BLaER1 treated with 17β-estradiol and CSF1 and Interleukin-3, amounts not matched to agents 10 nM and 100 nM (cell line): ENCODE data around the gene ZNF652.

ENCODE experiments used
- H3K27ac ChIP-seq, 11 experiments: shearing (Covaris generic); formaldehyde crosslinking; 2 replicates each; pipeline ENCODE4 v1.8.1; 2022
- H3K27me3 ChIP-seq, 11 experiments: shearing (Covaris generic); formaldehyde crosslinking; 2 replicates each; pipeline ENCODE4 v1.8.1; 2022
- H3K36me3 ChIP-seq, 11 experiments: shearing (Covaris generic); formaldehyde crosslinking; 2 replicates each; pipeline ENCODE4 v1.8.1; 2022
- H3K4me1 ChIP-seq, 10 experiments: shearing (Covaris generic); formaldehyde crosslinking; 2 replicates each; pipeline ENCODE4 v1.8.1; 2022
- H3K4me2 ChIP-seq, 11 experiments: shearing (Covaris generic); formaldehyde crosslinking; 2 replicates each; pipeline ENCODE4 v1.8.1; 2022
- H3K4me3 ChIP-seq, 10 experiments: shearing (Covaris generic); formaldehyde crosslinking; 2 replicates each; pipeline ENCODE4 v1.8.1; 2022
- H3K9ac ChIP-seq, 11 experiments: shearing (Covaris generic); formaldehyde crosslinking; 2 replicates each; pipeline ENCODE4 v1.8.1; 2022
- H3K9me3 ChIP-seq, 11 experiments: shearing (Covaris generic); formaldehyde crosslinking; replicated peaks in 1 of 11; 2 replicates each; pipeline ENCODE4 v1.8.1; 2022
- H4K20me1 ChIP-seq, 11 experiments: shearing (Covaris generic); formaldehyde crosslinking; 2 replicates each; pipeline ENCODE4 v1.8.1; 2022
- Cebpa-rat ChIP-seq, 11 experiments: shearing (Covaris generic); IDR thresholded peaks; 2 replicates each; pipeline ENCODE4 v1.8.1; 2022

Gene ZNF652

DNA sequence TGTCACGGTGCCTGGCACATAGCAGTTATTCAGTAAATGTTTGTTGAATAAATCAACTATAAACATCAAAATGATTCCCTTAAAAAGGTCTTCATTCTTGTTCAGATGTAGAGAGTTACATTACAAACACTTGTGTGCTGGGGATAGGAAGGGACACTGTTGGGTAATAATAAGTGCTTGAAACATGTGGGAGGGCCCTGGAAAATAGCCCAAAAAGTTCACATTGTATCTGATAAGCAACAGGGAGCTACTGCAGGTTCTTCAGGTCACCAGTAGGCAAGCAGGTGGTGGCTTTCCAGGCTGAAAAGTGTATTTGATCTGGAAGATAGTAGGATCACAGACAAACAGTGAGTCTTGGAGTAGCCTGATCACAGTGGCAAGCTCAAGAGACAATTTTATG is 19.0 kb upstream of the ZNF652 start:
- Histone ChIP-seq H3K9ac (no peak overlapping the region), H3K27me3 (no peaks in the 10 kb centered on the region), H3K36me3 (peaks cover 0 to 13% (median 0%) of the 10 kb centered on the region in 11 experiments; a peak in 4 of 22 replicates), H3K27ac (no peak overlapping the region), H3K4me1 (peaks cover 0 to 32% (median 11%) of the 10 kb centered on the region in 10 experiments; a peak in 10 of 20 replicates), H3K4me3 (no peak overlapping the region), H3K4me2 (0 out of 22 replicates have a peak overlapping the region, but pooled peaks of 4 of the 11 experiments have one; percentile 1 to 43 (median 6)), H4K20me1 (no peaks in the 10 kb centered on the region), H3K9me3 (peaks cover 6 to 22% (median 15%) of the 10 kb centered on the region in 11 experiments; a peak in 18 of 22 replicates)
- TF ChIP-seq Cebpa-rat (IDR thresholded peaks at IDR 0.05), result no peak

DNA sequence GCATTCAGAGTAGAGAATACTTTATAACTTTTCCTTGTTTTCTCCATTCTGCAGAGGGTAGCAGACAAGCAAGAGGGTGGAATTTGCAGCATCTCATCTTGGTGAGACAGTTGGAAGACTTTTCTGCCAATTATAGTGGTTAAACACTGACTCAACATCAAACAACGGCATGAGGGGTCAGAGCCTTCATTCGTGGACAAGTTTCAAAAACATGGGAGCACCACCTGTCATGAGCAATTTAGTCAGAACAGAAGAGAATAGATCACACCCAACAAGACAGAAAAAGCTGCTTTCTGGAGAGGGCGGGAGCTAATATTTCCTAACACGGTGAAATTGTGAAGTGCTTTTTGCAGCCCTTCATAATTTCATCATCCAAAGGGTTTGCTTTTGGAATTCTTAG is 17.9 kb upstream of the ZNF652 start:
- H3K9me3 ChIP-seq, result peaks cover 6 to 22% (median 15%) of the 10 kb centered on the region in 11 experiments; a peak in 18 of 22 replicates
- H3K27me3 ChIP-seq, result no peaks in the 10 kb centered on the region
- H4K20me1 ChIP-seq, result no peaks in the 10 kb centered on the region
- H3K4me2 ChIP-seq, result no peak overlapping the region
- TF ChIP-seq Cebpa-rat (IDR thresholded peaks at IDR 0.05), result no peak
- H3K9ac ChIP-seq, result no peak overlapping the region
- H3K27ac ChIP-seq, result no peak overlapping the region
- H3K4me3 ChIP-seq, result no peak overlapping the region
- peaks cover 0 to 13% (median 0%) of the 10 kb centered on the region in 11 experiments; a peak in 4 of 22 replicates for H3K36me3 ChIP-seq
- peaks cover 0 to 21% (median 4%) of the 10 kb centered on the region in 10 experiments; a peak in 10 of 20 replicates for H3K4me1 ChIP-seq

- Histone ChIP-seq H3K9ac (no peak overlapping the region), H3K27me3 (no peaks in the 10 kb centered on the region), H3K27ac (no peak overlapping the region), H3K4me3 (no peak overlapping the region), H3K36me3 (peaks cover 0 to 13% (median 0%) of the 10 kb centered on the region in 11 experiments; a peak in 4 of 22 replicates), H3K4me1 (peaks cover 0 to 19% (median 0%) of the 10 kb centered on the region in 10 experiments; a peak in 7 of 20 replicates), H4K20me1 (no peaks in the 10 kb centered on the region), H3K4me2 (no peak overlapping the region), H3K9me3 (peaks cover 6 to 22% (median 15%) of the 10 kb centered on the region in 11 experiments; a peak in 18 of 22 replicates)
- no peak for TF ChIP-seq Cebpa-rat (IDR thresholded peaks at IDR 0.05)
Observed at GRCh38 chr17:49378311-49378710, 16.3 kb upstream of the ZNF652 start.

GRCh38 chr17:49375544-49375943 is 13.5 kb upstream of the ZNF652 start:
- H3K9me3 ChIP-seq, result peaks cover 6 to 22% (median 15%) of the 10 kb centered on the region in 11 experiments; a peak in 18 of 22 replicates

GRCh38 chr17:49373115-49373514 is 11.1 kb upstream of the ZNF652 start:
- no peaks in the 10 kb centered on the region for H4K20me1 ChIP-seq
- H3K27me3 ChIP-seq, result no peaks in the 10 kb centered on the region
- H3K27ac ChIP-seq, result no peak overlapping the region
- peaks cover 0 to 5% (median 0%) of the 10 kb centered on the region in 11 experiments; a peak in 3 of 22 replicates for H3K36me3 ChIP-seq
- no peak overlapping the region for H3K4me3 ChIP-seq
- H3K9me3 ChIP-seq, result peaks cover 0 to 6% (median 5%) of the 10 kb centered on the region in 11 experiments; a peak in 16 of 22 replicates
- peaks cover 0 to 27% (median 11%) of the 10 kb centered on the region in 10 experiments; a peak in 12 of 20 replicates for H3K4me1 ChIP-seq
- no peak overlapping the region for H3K9ac ChIP-seq
- no peak overlapping the region for H3K4me2 ChIP-seq
- TF ChIP-seq Cebpa-rat (IDR thresholded peaks at IDR 0.05), result no peak

More at GRCh38 chr17:49375544-49375943, 13.5 kb upstream of the ZNF652 start:
- no peak for TF ChIP-seq Cebpa-rat (IDR thresholded peaks at IDR 0.05)
- no peak overlapping the region for H3K4me2 ChIP-seq
- H3K4me1 ChIP-seq, result peaks cover 0 to 19% (median 7%) of the 10 kb centered on the region in 10 experiments; a peak in 11 of 20 replicates
- H4K20me1 ChIP-seq, result no peaks in the 10 kb centered on the region
- no peak overlapping the region for H3K27ac ChIP-seq
- peaks cover 0 to 13% (median 0%) of the 10 kb centered on the region in 11 experiments; a peak in 4 of 22 replicates for H3K36me3 ChIP-seq
- no peak overlapping the region for H3K4me3 ChIP-seq
- H3K9ac ChIP-seq, result no peak overlapping the region
- H3K27me3 ChIP-seq, result no peaks in the 10 kb centered on the region

DNA sequence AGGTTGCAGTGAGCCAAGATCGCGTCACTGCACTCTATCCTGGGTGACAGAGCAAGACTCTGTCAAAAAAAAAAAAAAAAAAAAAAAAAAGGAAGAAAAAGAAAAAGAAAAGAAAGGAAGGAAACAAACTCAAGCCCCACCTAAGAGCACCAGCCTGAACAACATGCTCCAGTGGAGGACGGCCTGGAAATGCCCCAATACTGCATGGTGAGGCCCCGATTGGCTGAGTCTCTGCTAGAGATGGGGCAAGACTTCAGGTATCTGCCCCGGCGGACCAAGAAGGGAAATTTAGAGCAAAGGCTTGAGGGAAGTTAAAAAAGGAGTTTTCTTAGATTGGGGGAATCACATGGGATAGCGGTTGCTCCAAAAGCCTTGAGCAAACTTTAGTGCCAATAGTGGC is 10.4 kb upstream of the ZNF652 start:
- no peaks in the 10 kb centered on the region; a peak in 1 of 22 replicates for H3K9me3 ChIP-seq
- H3K4me1 ChIP-seq, result peaks cover 0 to 29% (median 11%) of the 10 kb centered on the region in 10 experiments; a peak in 12 of 20 replicates
- H3K4me2 ChIP-seq, result peak overlapping the region in 5 of 11 experiments; percentile 7 to 30 (median 18); a peak in 3 of 22 replicates

GRCh38 chr17:49370971-49371834 is 9.2 kb upstream of the ZNF652 start:
- H3K9ac ChIP-seq, result no peak overlapping the region
- no peak for TF ChIP-seq Cebpa-rat (IDR thresholded peaks at IDR 0.05)
- peaks cover 0 to 23% (median 11%) of the 10 kb centered on the region in 10 experiments; a peak in 15 of 20 replicates for H3K4me1 ChIP-seq
- H3K4me3 ChIP-seq, result no peak overlapping the region
- no peaks in the 10 kb centered on the region; a peak in 1 of 22 replicates for H3K36me3 ChIP-seq
- no peaks in the 10 kb centered on the region for H4K20me1 ChIP-seq
- peak overlapping the region in 6 of 11 experiments; percentile 4 to 60 (median 28); a peak in 7 of 22 replicates for H3K4me2 ChIP-seq
- no peaks in the 10 kb centered on the region for H3K9me3 ChIP-seq
- no peak overlapping the region for H3K27ac ChIP-seq
- H3K27me3 ChIP-seq, result no peaks in the 10 kb centered on the region

More for the DNA sequence above, 10.4 kb upstream of the ZNF652 start:
- Histone ChIP-seq H3K36me3 (no peaks in the 10 kb centered on the region; a peak in 1 of 22 replicates), H3K27me3 (no peaks in the 10 kb centered on the region), H4K20me1 (no peaks in the 10 kb centered on the region), H3K27ac (no peak overlapping the region), H3K4me3 (no peak overlapping the region), H3K9ac (no peak overlapping the region)
- no peak for TF ChIP-seq Cebpa-rat (IDR thresholded peaks at IDR 0.05)

DNA sequence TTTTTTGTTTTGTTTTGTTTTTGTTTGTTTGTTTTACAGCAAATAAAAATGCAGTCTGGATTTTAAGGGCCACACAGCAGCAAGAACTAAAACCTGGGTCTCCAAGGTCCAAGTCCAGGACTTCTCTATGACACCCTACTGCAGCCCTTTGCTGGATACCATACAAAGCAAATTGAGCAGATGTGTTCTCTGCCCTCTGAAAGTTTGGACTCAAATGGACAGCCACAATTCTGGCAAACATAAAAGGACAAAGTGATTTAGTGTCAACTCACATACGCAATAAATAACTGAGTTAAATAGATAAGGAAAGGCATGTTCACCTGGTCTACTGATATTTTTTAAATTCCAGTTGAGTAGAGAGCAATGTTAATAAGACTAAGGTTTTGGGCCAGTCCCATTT is 7.7 kb upstream of the ZNF652 start:
- no peaks in the 10 kb centered on the region for H4K20me1 ChIP-seq
- no peak overlapping the region for H3K27ac ChIP-seq
- no peaks in the 10 kb centered on the region; a peak in 1 of 22 replicates for H3K36me3 ChIP-seq
- H3K9ac ChIP-seq, result no peak overlapping the region
- no peaks in the 10 kb centered on the region for H3K9me3 ChIP-seq
- no peak overlapping the region for H3K4me3 ChIP-seq
- H3K27me3 ChIP-seq, result no peaks in the 10 kb centered on the region
- H3K4me1 ChIP-seq, result peaks cover 11 to 35% (median 23%) of the 10 kb centered on the region in 10 experiments
- TF ChIP-seq Cebpa-rat (IDR thresholded peaks at IDR 0.05), result no peak
- peak overlapping the region in 1 of 11 experiments; percentile 52; a peak in 1 of 22 replicates for H3K4me2 ChIP-seq

GRCh38 chr17:49369089-49369488 is 7.0 kb upstream of the ZNF652 start:
- Histone ChIP-seq H3K36me3 (no peaks in the 10 kb centered on the region; a peak in 1 of 22 replicates), H3K4me3 (no peak overlapping the region), H3K4me2 (no peak overlapping the region), H3K4me1 (peaks cover 11 to 35% (median 23%) of the 10 kb centered on the region in 10 experiments), H3K9ac (no peak overlapping the region), H3K27ac (no peak overlapping the region), H3K27me3 (no peaks in the 10 kb centered on the region), H3K9me3 (no peaks in the 10 kb centered on the region), H4K20me1 (no peaks in the 10 kb centered on the region)
- TF ChIP-seq Cebpa-rat (IDR thresholded peaks at IDR 0.05), result no peak
